Dedifferentiated amniotic fluid mesenchymal stem cell (primary cell): Measurements from ENCODE around the gene ARHGAP5.
"Not testable (repeated sequence)": the region's sequence is repeated elsewhere in the genome, so short reads cannot be mapped to it uniquely, and the experiment has no call there.

Experiments used
- DNase-seq: peaks from one replicate; pipeline ENCODE4 v3.0.0-alpha.2; 2016; ENCODE audit errors: extremely low spot score

Gene ARHGAP5

GRCh38 chr14:32109676-32110547 lies 32.8 kb downstream of the ARHGAP5 start:
- peak; percentile 68 for DNase-seq

- DNase-seq, result no peak
Observed at GRCh38 chr14:32110548-32110896, 33.4 kb downstream of the ARHGAP5 start.

- DNase-seq, result no peak
Observed at GRCh38 chr14:32121536-32121935, 44.4 kb downstream of the ARHGAP5 start.

GRCh38 chr14:32121948-32122347 lies 44.8 kb downstream of the ARHGAP5 start:
- DNase-seq, result no peak

GRCh38 chr14:32126899-32127730 lies 50.0 kb downstream of the ARHGAP5 start:
- not testable (repeated sequence) for DNase-seq

GRCh38 chr14:32127731-32128654 lies 50.9 kb downstream of the ARHGAP5 start:
- DNase-seq, result not testable (repeated sequence)

- DNase-seq, result no peak
Observed at GRCh38 chr14:32128703-32129102, 51.6 kb downstream of the ARHGAP5 start.

GRCh38 chr14:32129124-32129523 lies 52.0 kb downstream of the ARHGAP5 start:
- DNase-seq, result peak; percentile 54

- not testable (repeated sequence) for DNase-seq
Observed at GRCh38 chr14:32131689-32132088, 54.6 kb downstream of the ARHGAP5 start.

- no peak for DNase-seq
Observed at GRCh38 chr14:32134448-32135097, 57.5 kb downstream of the ARHGAP5 start.

- no peak for DNase-seq
Observed at GRCh38 chr14:32136027-32136825, 59.1 kb downstream of the ARHGAP5 start.

- no peak for DNase-seq
Observed at GRCh38 chr14:32137313-32137712, 60.2 kb downstream of the ARHGAP5 start.

GRCh38 chr14:32137892-32138291 lies 60.8 kb downstream of the ARHGAP5 start:
- DNase-seq, result no peak

GRCh38 chr14:32142341-32142740 lies 65.2 kb downstream of the ARHGAP5 start:
- no peak for DNase-seq

GRCh38 chr14:32142754-32143437 lies 65.8 kb downstream of the ARHGAP5 start:
- no peak for DNase-seq

- DNase-seq, result no peak
Observed at GRCh38 chr14:32150392-32150791, 73.3 kb downstream of the ARHGAP5 start.

- DNase-seq, result no peak
Observed at GRCh38 chr14:32166029-32166428, 88.9 kb downstream of the ARHGAP5 start.

GRCh38 chr14:32166924-32167323 lies 89.8 kb downstream of the ARHGAP5 start:
- DNase-seq, result no peak

GRCh38 chr14:32167907-32168306 lies 90.8 kb downstream of the ARHGAP5 start:
- no peak for DNase-seq

- no peak for DNase-seq
Observed at GRCh38 chr14:32169191-32169590, 92.1 kb downstream of the ARHGAP5 start.
